ENCODE results near the gene SLC23A1.
"Not testable (repeated sequence)": the region's sequence is repeated elsewhere in the genome, so short reads cannot be mapped to it uniquely, and the experiment has no call there.

DNA sequence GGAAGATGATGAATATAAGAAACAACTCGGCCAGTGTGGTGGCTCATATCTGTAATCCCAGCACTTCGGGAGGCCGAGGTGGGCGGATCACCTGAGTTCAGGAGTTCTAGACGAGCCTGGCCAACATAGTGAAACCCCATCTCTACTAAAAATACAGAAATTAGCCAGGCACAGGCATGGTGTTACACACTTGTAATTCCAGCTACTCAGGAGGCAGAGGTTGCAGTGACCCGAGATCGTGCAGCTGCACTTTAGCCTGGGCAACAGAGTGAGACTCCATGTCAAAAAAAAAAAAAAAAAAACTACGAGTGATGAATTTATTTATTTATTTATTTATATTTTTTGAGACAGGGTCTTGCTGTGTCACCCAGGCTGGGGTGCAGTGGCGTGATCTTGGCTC, 35.2 kb downstream of the SLC23A1 start:
- TF ChIP-seq POLR2A (IDR thresholded peaks at IDR 0.05) = not testable (repeated sequence)
- TF ChIP-seq, protein P1, sequence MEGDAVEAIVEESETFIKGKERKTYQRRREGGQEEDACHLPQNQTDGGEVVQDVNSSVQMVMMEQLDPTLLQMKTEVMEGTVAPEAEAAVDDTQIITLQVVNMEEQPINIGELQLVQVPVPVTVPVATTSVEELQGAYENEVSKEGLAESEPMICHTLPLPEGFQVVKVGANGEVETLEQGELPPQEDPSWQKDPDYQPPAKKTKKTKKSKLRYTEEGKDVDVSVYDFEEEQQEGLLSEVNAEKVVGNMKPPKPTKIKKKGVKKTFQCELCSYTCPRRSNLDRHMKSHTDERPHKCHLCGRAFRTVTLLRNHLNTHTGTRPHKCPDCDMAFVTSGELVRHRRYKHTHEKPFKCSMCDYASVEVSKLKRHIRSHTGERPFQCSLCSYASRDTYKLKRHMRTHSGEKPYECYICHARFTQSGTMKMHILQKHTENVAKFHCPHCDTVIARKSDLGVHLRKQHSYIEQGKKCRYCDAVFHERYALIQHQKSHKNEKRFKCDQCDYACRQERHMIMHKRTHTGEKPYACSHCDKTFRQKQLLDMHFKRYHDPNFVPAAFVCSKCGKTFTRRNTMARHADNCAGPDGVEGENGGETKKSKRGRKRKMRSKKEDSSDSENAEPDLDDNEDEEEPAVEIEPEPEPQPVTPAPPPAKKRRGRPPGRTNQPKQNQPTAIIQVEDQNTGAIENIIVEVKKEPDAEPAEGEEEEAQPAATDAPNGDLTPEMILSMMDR (IDR thresholded peaks at IDR 0.05) = not testable (repeated sequence)

Data from esophagus squamous epithelium (tissue), 4 donors.